ENCODE data around the gene PARD3B.

The PARD3B gene

GRCh38 chr2:205501826-205502225 is 956.6 kb downstream of the PARD3B start:
- peaks cover 0 to 7% (median 0%) of the 10 kb centered on the region in 4 experiments for H3K4me1 ChIP-seq (ENCODE audit: control extremely low read depth in 1 of 4, control insufficient read depth in 4 of 4, insufficient read depth in 4 of 4, low read length in 3 of 4)
- DNase-seq, result no peak
- ChIA-PET CTCF (interaction anchor here (1.4 kb wide), 1 partner anchor 85 kb away, joined by 3 read pairs; no protein-coding TSS in a partner anchor), POLR2A (no interaction called here)
- no peak overlapping the region for H3K27ac ChIP-seq (ENCODE audit: insufficient read depth in 1 of 2, low read depth in 1 of 2, low read length in 2 of 2, poor library complexity in 1 of 2, severe bottlenecking in 2 of 2)
- H3K27me3 ChIP-seq (replicated peaks in 2 of 5; ENCODE audit: control insufficient read depth in 4 of 5, insufficient read depth in 5 of 5, low read length in 4 of 5), result no peaks in the 10 kb centered on the region
- no peaks in the 10 kb centered on the region for H3K36me3 ChIP-seq (ENCODE audit: control insufficient read depth in 4 of 4, insufficient read depth in 4 of 4, low read length in 3 of 4)
- no peaks in the 10 kb centered on the region for H3K9me3 ChIP-seq (ENCODE audit: control extremely low read depth in 1 of 5, control insufficient read depth in 4 of 5, insufficient read depth in 2 of 5, low read depth in 1 of 5, low read length in 4 of 5)
- WGBS (ENCODE audit: insufficient coverage), result 100% methylated on average over 4 of the region's 7 CpGs
- no peak overlapping the region for H3K4me3 ChIP-seq (ENCODE audit: control insufficient read depth in 1 of 7, extremely low read depth in 1 of 7, insufficient read depth in 4 of 7, low read depth in 2 of 7, low read length in 6 of 7)

DNA sequence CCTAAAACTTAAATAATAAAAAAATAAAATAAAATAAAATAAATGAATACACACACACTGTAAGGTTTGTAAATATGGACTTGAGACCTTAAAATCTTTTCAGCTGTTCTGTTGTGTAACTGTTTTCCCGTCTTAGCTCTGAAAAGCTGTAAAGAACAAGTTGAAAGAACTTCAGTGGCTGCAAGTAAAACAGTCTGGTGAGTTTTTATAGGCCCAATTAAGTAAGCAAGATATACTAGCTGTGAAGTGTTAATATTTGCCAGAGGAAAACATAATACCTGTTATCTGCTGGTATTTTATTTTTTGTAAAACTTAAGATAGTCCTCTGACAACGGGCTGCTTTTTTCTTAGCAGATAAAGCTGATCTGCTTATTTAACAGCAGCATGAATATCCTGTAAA is 960.1 kb downstream of the PARD3B start:
- POLR2A ChIA-PET, result no interaction called here
- no peak overlapping the region for H3K4me3 ChIP-seq (ENCODE audit: control insufficient read depth in 1 of 7, extremely low read depth in 1 of 7, insufficient read depth in 4 of 7, low read depth in 2 of 7, low read length in 6 of 7)
- H3K36me3 ChIP-seq (ENCODE audit: control insufficient read depth in 4 of 4, insufficient read depth in 4 of 4, low read length in 3 of 4), result no peaks in the 10 kb centered on the region
- CTCF ChIA-PET, result no interaction called here
- H3K4me1 ChIP-seq (ENCODE audit: control extremely low read depth in 1 of 4, control insufficient read depth in 4 of 4, insufficient read depth in 4 of 4, low read length in 3 of 4), result no peaks in the 10 kb centered on the region
- no peaks in the 10 kb centered on the region for H3K9me3 ChIP-seq (ENCODE audit: control extremely low read depth in 1 of 5, control insufficient read depth in 4 of 5, insufficient read depth in 2 of 5, low read depth in 1 of 5, low read length in 4 of 5)
- no peak for DNase-seq
- H3K27me3 ChIP-seq (replicated peaks in 2 of 5; ENCODE audit: control insufficient read depth in 4 of 5, insufficient read depth in 5 of 5, low read length in 4 of 5), result no peaks in the 10 kb centered on the region
- WGBS (ENCODE audit: insufficient coverage), result no CpG with 5 or more reads among the region's 2 CpGs
- no peak overlapping the region for H3K27ac ChIP-seq (ENCODE audit: insufficient read depth in 1 of 2, low read depth in 1 of 2, low read length in 2 of 2, poor library complexity in 1 of 2, severe bottlenecking in 2 of 2)

DNA sequence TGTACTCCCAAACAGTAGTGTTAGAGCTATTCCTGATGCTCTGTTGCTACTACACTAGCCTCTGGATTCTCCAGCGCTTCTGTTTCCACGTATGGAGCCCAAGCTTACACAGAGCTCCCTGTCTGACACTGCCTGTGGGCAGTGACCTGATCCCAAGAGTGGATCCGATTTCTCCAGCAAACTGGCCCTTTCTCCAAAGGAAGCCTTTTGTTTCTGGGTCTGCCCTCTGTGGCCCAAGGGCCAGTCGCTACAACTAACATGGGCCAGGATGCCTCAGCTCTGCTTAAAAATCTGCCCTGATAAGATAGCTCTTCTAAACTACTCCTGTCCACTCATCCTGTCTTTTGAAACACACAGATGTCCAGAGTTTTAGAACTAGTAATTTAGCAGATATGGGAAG is 964.4 kb downstream of the PARD3B start:
- ChIA-PET POLR2A (no interaction called here), CTCF (no interaction called here)
- DNase-seq, result no peak
- WGBS (ENCODE audit: insufficient coverage), result 95% methylated on average over 4 of the region's 4 CpGs
- Histone ChIP-seq H3K27ac (ENCODE audit: insufficient read depth in 1 of 2, low read depth in 1 of 2, low read length in 2 of 2, poor library complexity in 1 of 2, severe bottlenecking in 2 of 2) (no peak overlapping the region), H3K9me3 (ENCODE audit: control extremely low read depth in 1 of 5, control insufficient read depth in 4 of 5, insufficient read depth in 2 of 5, low read depth in 1 of 5, low read length in 4 of 5) (no peaks in the 10 kb centered on the region), H3K4me1 (ENCODE audit: control extremely low read depth in 1 of 4, control insufficient read depth in 4 of 4, insufficient read depth in 4 of 4, low read length in 3 of 4) (no peaks in the 10 kb centered on the region), H3K27me3 (replicated peaks in 2 of 5; ENCODE audit: control insufficient read depth in 4 of 5, insufficient read depth in 5 of 5, low read length in 4 of 5) (no peaks in the 10 kb centered on the region), H3K36me3 (ENCODE audit: control insufficient read depth in 4 of 4, insufficient read depth in 4 of 4, low read length in 3 of 4) (no peaks in the 10 kb centered on the region), H3K4me3 (ENCODE audit: control insufficient read depth in 1 of 7, extremely low read depth in 1 of 7, insufficient read depth in 4 of 7, low read depth in 2 of 7, low read length in 6 of 7) (no peak overlapping the region)

DNA sequence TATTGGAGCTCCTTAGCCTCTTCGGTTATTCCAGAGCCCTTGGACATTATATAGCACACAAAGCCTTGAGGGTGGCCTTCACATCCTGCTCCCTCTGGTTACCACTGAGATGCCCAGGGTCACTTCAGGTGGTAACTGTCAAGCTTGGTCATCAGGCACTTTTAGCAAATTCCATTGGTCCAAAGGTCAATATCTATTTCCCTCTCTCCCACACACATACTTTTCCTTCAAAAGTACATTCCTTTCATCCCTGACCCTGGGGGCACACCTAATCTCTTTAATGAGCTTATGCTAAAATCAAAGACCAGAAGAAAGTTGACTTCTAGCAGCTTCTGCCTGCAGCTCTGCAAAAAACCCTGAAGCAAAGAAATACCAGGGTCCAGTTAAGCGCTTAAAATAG is 965.1 kb downstream of the PARD3B start:
- POLR2A ChIA-PET, result no interaction called here
- DNase-seq, result no peak
- WGBS (ENCODE audit: insufficient coverage), result 100% methylated on average over 1 of the region's 2 CpGs

DNA sequence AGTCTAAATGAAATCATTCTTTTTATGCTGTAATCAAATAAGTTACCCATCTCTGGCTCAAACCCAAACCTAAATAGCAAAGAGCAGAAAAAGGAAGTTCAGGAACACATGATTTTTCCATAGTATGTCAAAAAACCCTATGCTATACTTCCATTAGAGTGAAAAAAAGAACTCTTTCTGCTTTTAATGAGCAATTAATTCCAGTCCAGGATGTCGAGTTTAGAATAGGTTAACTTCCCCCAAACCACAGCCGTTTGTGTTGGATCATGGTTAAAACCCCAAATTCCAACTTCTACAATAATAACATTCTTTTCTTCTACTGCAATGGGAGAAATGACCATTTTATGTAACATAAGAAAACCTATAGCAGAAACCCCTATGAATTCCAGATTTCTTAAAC is 965.9 kb downstream of the PARD3B start:
- POLR2A ChIA-PET, result no interaction called here
- 0% methylated on average over 1 of the region's 2 CpGs for WGBS (ENCODE audit: insufficient coverage)
- CTCF ChIA-PET, result no interaction called here
- Histone ChIP-seq H3K27ac (ENCODE audit: insufficient read depth in 1 of 2, low read depth in 1 of 2, low read length in 2 of 2, poor library complexity in 1 of 2, severe bottlenecking in 2 of 2) (no peak overlapping the region), H3K36me3 (ENCODE audit: control insufficient read depth in 4 of 4, insufficient read depth in 4 of 4, low read length in 3 of 4) (no peaks in the 10 kb centered on the region), H3K4me1 (ENCODE audit: control extremely low read depth in 1 of 4, control insufficient read depth in 4 of 4, insufficient read depth in 4 of 4, low read length in 3 of 4) (no peaks in the 10 kb centered on the region), H3K27me3 (replicated peaks in 2 of 5; ENCODE audit: control insufficient read depth in 4 of 5, insufficient read depth in 5 of 5, low read length in 4 of 5) (no peaks in the 10 kb centered on the region), H3K9me3 (ENCODE audit: control extremely low read depth in 1 of 5, control insufficient read depth in 4 of 5, insufficient read depth in 2 of 5, low read depth in 1 of 5, low read length in 4 of 5) (peaks cover 0 to 2% (median 0%) of the 10 kb centered on the region in 5 experiments), H3K4me3 (ENCODE audit: control insufficient read depth in 1 of 7, extremely low read depth in 1 of 7, insufficient read depth in 4 of 7, low read depth in 2 of 7, low read length in 6 of 7) (no peak overlapping the region)
- DNase-seq, result no peak

More for the DNA sequence above, 965.1 kb downstream of the PARD3B start:
- no peaks in the 10 kb centered on the region for H3K4me1 ChIP-seq (ENCODE audit: control extremely low read depth in 1 of 4, control insufficient read depth in 4 of 4, insufficient read depth in 4 of 4, low read length in 3 of 4)
- no peaks in the 10 kb centered on the region for H3K27me3 ChIP-seq (replicated peaks in 2 of 5; ENCODE audit: control insufficient read depth in 4 of 5, insufficient read depth in 5 of 5, low read length in 4 of 5)
- H3K27ac ChIP-seq (ENCODE audit: insufficient read depth in 1 of 2, low read depth in 1 of 2, low read length in 2 of 2, poor library complexity in 1 of 2, severe bottlenecking in 2 of 2), result no peak overlapping the region
- H3K4me3 ChIP-seq (ENCODE audit: control insufficient read depth in 1 of 7, extremely low read depth in 1 of 7, insufficient read depth in 4 of 7, low read depth in 2 of 7, low read length in 6 of 7), result no peak overlapping the region
- CTCF ChIA-PET, result no interaction called here
- H3K9me3 ChIP-seq (ENCODE audit: control extremely low read depth in 1 of 5, control insufficient read depth in 4 of 5, insufficient read depth in 2 of 5, low read depth in 1 of 5, low read length in 4 of 5), result no peaks in the 10 kb centered on the region
- no peaks in the 10 kb centered on the region for H3K36me3 ChIP-seq (ENCODE audit: control insufficient read depth in 4 of 4, insufficient read depth in 4 of 4, low read length in 3 of 4)

DNA sequence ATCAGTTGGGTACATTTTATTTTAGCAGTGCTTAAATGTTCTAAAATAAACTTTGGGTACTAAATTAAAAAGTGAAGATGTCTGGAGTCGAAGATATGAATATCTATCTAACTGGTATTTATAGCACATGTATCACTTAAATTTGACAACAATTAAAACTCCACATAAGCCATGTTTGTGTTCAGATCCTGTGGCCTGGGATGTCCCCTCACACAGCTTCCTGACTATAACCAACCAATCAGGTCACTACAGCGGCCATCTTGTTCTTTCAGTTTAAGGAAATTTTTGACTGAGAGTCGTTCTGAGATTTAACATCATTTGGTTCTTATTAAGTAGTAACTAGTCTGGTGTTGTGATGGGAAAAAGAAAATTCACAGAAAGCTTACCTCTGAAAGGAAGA is 966.4 kb downstream of the PARD3B start:
- Histone ChIP-seq H3K27ac (ENCODE audit: insufficient read depth in 1 of 2, low read depth in 1 of 2, low read length in 2 of 2, poor library complexity in 1 of 2, severe bottlenecking in 2 of 2) (no peak overlapping the region), H3K27me3 (replicated peaks in 2 of 5; ENCODE audit: control insufficient read depth in 4 of 5, insufficient read depth in 5 of 5, low read length in 4 of 5) (no peaks in the 10 kb centered on the region), H3K36me3 (ENCODE audit: control insufficient read depth in 4 of 4, insufficient read depth in 4 of 4, low read length in 3 of 4) (no peaks in the 10 kb centered on the region), H3K4me3 (ENCODE audit: control insufficient read depth in 1 of 7, extremely low read depth in 1 of 7, insufficient read depth in 4 of 7, low read depth in 2 of 7, low read length in 6 of 7) (no peak overlapping the region), H3K9me3 (ENCODE audit: control extremely low read depth in 1 of 5, control insufficient read depth in 4 of 5, insufficient read depth in 2 of 5, low read depth in 1 of 5, low read length in 4 of 5) (peaks cover 0 to 2% (median 0%) of the 10 kb centered on the region in 5 experiments), H3K4me1 (ENCODE audit: control extremely low read depth in 1 of 4, control insufficient read depth in 4 of 4, insufficient read depth in 4 of 4, low read length in 3 of 4) (no peaks in the 10 kb centered on the region)
- no CpG with 5 or more reads among the region's 3 CpGs for WGBS (ENCODE audit: insufficient coverage)
- ChIA-PET CTCF (no interaction called here), POLR2A (no interaction called here)
- DNase-seq, result no peak

GRCh38 chr2:205520311-205520710 is 975.0 kb downstream of the PARD3B start:
- H3K27ac ChIP-seq (ENCODE audit: insufficient read depth in 1 of 2, low read depth in 1 of 2, low read length in 2 of 2, poor library complexity in 1 of 2, severe bottlenecking in 2 of 2), result no peak overlapping the region
- H3K27me3 ChIP-seq (replicated peaks in 2 of 5; ENCODE audit: control insufficient read depth in 4 of 5, insufficient read depth in 5 of 5, low read length in 4 of 5), result no peaks in the 10 kb centered on the region
- ChIA-PET POLR2A (no interaction called here), CTCF (no interaction called here)
- DNase-seq, result no peak
- no peaks in the 10 kb centered on the region for H3K36me3 ChIP-seq (ENCODE audit: control insufficient read depth in 4 of 4, insufficient read depth in 4 of 4, low read length in 3 of 4)
- no peaks in the 10 kb centered on the region for H3K4me1 ChIP-seq (ENCODE audit: control extremely low read depth in 1 of 4, control insufficient read depth in 4 of 4, insufficient read depth in 4 of 4, low read length in 3 of 4)
- whole genome bisulfite sequencing (ENCODE audit: insufficient coverage), result 100% methylated on average over 1 of the region's 4 CpGs
- peaks cover 0 to 17% (median 3%) of the 10 kb centered on the region in 5 experiments for H3K9me3 ChIP-seq (ENCODE audit: control extremely low read depth in 1 of 5, control insufficient read depth in 4 of 5, insufficient read depth in 2 of 5, low read depth in 1 of 5, low read length in 4 of 5)
- no peak overlapping the region for H3K4me3 ChIP-seq (ENCODE audit: control insufficient read depth in 1 of 7, extremely low read depth in 1 of 7, insufficient read depth in 4 of 7, low read depth in 2 of 7, low read length in 6 of 7)
